Calu3 (cell line): ENCODE data around the gene USP7. TPM values are rescaled to one million over a fixed set of nuclear protein-coding genes. Genes with fewer than 3 reads are reported as not detected.

Experiments used
- BruUV-seq: library from RNA; stranded (reverse); fragments of 400-500 nt; replicated peaks from 2 replicates; lab custom pipeline; 2021; lab: Mats Ljungman, UMichigan
- CTCF ChIA-PET: fragments of 300-600 bp; sonication (Branson Sonifier 250); formaldehyde crosslinking; loops from one replicate; lab custom pipeline; 2022; ENCODE audit warnings: antibody characterized with exemption; lab: Charles Lee
- DNase-seq: peaks from one replicate; pipeline ENCODE4 v3.0.0; 2022
- H3K27ac Mint-ChIP-seq: one replicate; pipeline ENCODE4 v1.8.0; 2022; ENCODE audit warnings: mixed read lengths; ENCODE audit not compliant: unreplicated experiment
- H3K27me3 Mint-ChIP-seq: one replicate; pipeline ENCODE4 v1.8.0; 2022; ENCODE audit warnings: mixed read lengths; ENCODE audit not compliant: unreplicated experiment
- H3K36me3 Mint-ChIP-seq: one replicate; pipeline ENCODE4 v1.8.0; 2022; ENCODE audit warnings: mild to moderate bottlenecking, moderate library complexity, mixed read lengths; ENCODE audit not compliant: insufficient read depth, unreplicated experiment
- H3K4me1 Mint-ChIP-seq: one replicate; pipeline ENCODE4 v1.8.0; 2022; ENCODE audit warnings: mild to moderate bottlenecking, low read depth, mixed read lengths; ENCODE audit not compliant: unreplicated experiment
- H3K4me3 Mint-ChIP-seq: one replicate; pipeline ENCODE4 v1.8.0; 2022; ENCODE audit warnings: mild to moderate bottlenecking, low read depth, moderate library complexity, mixed read lengths; ENCODE audit not compliant: unreplicated experiment
- H3K9me3 Mint-ChIP-seq: one replicate; pipeline ENCODE4 v1.8.0; 2022; ENCODE audit warnings: low read depth, mixed read lengths; ENCODE audit not compliant: unreplicated experiment
- intact Hi-C: fragments of 100-400 bp; cut with micrococcal nuclease; formaldehyde crosslinking; loops from one replicate; pipeline ENCODE4 v1.10.0; 2022; ENCODE audit not compliant: unreplicated experiment
- total RNA-seq: library from RNA; stranded (reverse); gene quantifications from 2 replicates; pipeline ENCODE4 v1.2.3, GENCODE V29; 2022
- TF ChIP-seq, protein P1 (sequence below): fragments of 200-600 bp; IDR thresholded peaks from one replicate; pipeline ENCODE4 v1.8.0; 2022; ENCODE audit warnings: antibody characterized with exemption; ENCODE audit not compliant: unreplicated experiment

USP7 gene
- total RNA-seq, 1 experiment from 2014 or later = 165 TPM

DNA sequence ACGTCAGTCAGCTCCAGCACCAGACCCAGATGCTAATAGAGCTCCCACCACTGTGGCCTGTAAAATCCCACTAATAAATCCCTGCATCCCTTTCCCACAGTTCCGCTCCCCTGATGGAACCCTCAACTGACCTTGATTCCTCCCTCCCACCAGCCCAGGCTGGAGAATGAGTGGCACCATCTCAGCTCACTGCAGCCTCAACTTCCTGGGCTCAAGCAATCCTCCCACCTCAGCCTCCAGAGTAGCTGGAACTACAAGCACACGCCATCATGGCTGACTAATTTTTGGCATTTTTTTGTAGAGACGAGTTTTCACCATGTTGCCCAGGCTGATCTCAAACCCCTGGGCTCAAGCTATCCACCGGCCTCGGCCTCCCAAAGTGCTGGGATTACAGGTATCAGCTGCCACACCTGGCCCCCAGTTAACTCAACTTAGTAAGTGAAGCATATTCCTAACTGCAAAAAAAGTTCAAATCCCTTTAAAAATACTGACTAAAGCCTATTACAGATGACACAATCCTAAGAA lies 15.6 kb downstream of the USP7 start:
- CTCF ChIA-PET = interaction anchor here (0.6 to 0.9 kb wide), 3 partner anchors 9 to 1383 kb away, joined by 3 to 4 read pairs (median 4); no protein-coding TSS in a partner anchor
- intact Hi-C loops = no loop called here
- BruUV-seq = no TSS peak
- no peak for DNase-seq
- H3K4me3 Mint-ChIP-seq = no peak overlapping the region
- no peaks in the 10 kb centered on the region for H3K27me3 Mint-ChIP-seq
- H3K36me3 Mint-ChIP-seq = no peaks in the 10 kb centered on the region
- no peaks in the 10 kb centered on the region for H3K9me3 Mint-ChIP-seq
- TF ChIP-seq, protein P1, sequence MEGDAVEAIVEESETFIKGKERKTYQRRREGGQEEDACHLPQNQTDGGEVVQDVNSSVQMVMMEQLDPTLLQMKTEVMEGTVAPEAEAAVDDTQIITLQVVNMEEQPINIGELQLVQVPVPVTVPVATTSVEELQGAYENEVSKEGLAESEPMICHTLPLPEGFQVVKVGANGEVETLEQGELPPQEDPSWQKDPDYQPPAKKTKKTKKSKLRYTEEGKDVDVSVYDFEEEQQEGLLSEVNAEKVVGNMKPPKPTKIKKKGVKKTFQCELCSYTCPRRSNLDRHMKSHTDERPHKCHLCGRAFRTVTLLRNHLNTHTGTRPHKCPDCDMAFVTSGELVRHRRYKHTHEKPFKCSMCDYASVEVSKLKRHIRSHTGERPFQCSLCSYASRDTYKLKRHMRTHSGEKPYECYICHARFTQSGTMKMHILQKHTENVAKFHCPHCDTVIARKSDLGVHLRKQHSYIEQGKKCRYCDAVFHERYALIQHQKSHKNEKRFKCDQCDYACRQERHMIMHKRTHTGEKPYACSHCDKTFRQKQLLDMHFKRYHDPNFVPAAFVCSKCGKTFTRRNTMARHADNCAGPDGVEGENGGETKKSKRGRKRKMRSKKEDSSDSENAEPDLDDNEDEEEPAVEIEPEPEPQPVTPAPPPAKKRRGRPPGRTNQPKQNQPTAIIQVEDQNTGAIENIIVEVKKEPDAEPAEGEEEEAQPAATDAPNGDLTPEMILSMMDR = no peak
- peaks cover 60% of the 10 kb centered on the region for H3K4me1 Mint-ChIP-seq
- no peak overlapping the region for H3K27ac Mint-ChIP-seq

DNA sequence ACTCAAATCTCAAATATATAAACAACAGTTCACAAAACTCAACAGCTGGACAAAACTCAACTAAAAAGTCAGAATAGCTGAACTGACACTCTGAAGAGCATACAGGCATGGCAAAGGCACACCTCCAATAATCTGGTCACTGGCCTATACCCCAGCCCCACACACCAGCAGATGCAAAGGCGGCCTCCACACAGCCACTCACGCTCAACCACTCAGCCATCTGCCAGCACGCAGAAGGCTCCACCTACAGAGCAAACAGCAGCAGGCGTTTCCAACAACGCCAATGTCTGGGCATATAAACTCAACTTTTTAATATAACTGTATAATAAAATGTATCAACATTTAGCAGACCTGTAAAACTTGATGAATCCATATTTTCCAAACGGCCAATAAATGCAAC lies 17.2 kb downstream of the USP7 start:
- CTCF ChIA-PET = no interaction called here
- intact Hi-C loops = no loop called here
- TF ChIP-seq, protein P1 = no peak
- no peaks in the 10 kb centered on the region for H3K27me3 Mint-ChIP-seq
- H3K4me3 Mint-ChIP-seq = no peak overlapping the region
- no TSS peak for BruUV-seq
- H3K4me1 Mint-ChIP-seq = peaks cover 47% of the 10 kb centered on the region
- H3K27ac Mint-ChIP-seq = no peak overlapping the region
- no peak for DNase-seq
- H3K9me3 Mint-ChIP-seq = no peaks in the 10 kb centered on the region
- H3K36me3 Mint-ChIP-seq = no peaks in the 10 kb centered on the region

DNA sequence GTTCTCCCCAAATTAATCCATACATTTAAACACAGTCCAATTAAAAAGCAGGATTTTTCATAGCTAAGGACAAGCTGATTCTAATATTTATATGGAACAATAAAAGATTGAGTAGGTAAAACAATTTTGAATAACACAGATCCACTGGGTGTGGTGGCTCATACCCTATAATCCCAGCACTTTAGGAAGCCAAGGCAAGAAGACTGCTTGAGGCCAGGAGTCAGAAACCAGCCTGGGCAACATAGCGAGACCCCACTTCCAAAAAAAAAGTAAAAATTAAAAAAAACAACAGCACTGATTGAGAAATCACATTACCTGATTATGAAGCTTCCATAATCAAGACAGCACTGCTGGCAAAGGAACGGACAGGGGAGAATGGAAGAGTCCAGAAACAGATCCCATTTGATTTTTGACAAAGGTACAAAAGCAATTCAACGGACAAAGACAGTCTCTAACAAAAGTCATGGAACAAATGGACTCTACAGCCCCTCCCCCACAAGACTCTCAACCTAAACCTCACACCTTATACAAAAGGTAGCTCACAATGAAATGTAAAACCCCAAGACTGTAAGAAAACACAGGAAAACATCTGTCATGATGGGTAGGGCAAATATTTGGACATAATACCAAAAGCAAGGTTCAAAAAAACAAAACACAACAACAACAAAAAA lies 17.9 kb downstream of the USP7 start:
- TF ChIP-seq, protein P1 = no peak
- H3K4me3 Mint-ChIP-seq = no peak overlapping the region
- CTCF ChIA-PET = no interaction called here
- H3K27ac Mint-ChIP-seq = no peak overlapping the region
- DNase-seq = no peak
- H3K9me3 Mint-ChIP-seq = no peaks in the 10 kb centered on the region
- intact Hi-C loops = no loop called here
- BruUV-seq = no TSS peak
- H3K4me1 Mint-ChIP-seq = peaks cover 47% of the 10 kb centered on the region
- H3K36me3 Mint-ChIP-seq = peaks cover 5% of the 10 kb centered on the region
- no peaks in the 10 kb centered on the region for H3K27me3 Mint-ChIP-seq

DNA sequence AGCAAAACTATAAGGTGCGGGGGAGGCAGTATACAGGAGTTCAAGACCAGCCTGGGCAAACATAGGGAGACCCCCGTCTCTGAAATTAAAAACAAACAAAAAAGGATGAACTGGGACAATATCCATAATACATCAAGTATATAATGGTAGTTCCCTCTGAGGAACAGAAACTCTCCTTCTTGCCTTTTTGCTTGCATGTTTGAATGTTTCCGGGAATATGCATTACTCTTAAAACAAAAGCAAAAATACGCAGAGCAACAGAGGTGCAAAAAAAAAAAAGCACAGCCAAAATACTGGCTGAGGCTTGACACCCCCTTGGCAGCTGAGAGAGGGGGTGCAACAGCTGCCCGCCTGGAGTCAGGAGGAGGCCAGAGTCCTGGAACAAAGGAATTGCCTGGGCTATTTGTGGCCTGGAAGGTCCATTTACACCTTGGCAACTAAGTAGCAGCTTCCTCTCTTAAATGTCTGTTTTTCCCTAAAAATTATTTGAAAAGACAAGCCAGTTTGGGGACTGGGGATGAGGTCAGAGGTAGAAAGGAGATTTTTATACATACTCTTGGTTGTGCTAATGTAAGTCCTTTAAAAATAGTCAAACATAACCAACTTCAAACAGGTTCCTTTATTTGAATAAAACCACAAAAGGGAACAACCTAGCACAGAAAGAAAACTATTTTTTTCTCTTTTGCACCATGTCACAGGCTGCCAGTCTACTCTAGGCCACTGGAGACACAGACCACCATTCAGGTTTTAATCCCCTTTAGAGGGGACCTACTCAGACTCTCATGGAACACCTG lies 19.5 kb downstream of the USP7 start:
- H3K4me3 Mint-ChIP-seq = no peak overlapping the region
- intact Hi-C loops = no loop called here
- H3K36me3 Mint-ChIP-seq = peaks cover 8% of the 10 kb centered on the region
- TF ChIP-seq, protein P1 = no peak
- H3K27me3 Mint-ChIP-seq = no peaks in the 10 kb centered on the region
- peaks cover 37% of the 10 kb centered on the region for H3K4me1 Mint-ChIP-seq
- no peaks in the 10 kb centered on the region for H3K9me3 Mint-ChIP-seq
- no peak for DNase-seq
- no TSS peak for BruUV-seq
- H3K27ac Mint-ChIP-seq = no peak overlapping the region
- CTCF ChIA-PET = no interaction called here
